ENCODE measurements around the gene CHRM1. TPM values are rescaled to one million over a fixed set of nuclear protein-coding genes. Genes with fewer than 3 reads are reported as not detected.

The CHRM1 gene
- total RNA-seq, 1 donor from 2014 or later: not detected

GRCh38 chr11:62926680-62927455 is 5.7 kb upstream of the CHRM1 start:
- intact Hi-C loops (cut with DNase I): loop anchor here (2.0 kb wide), 1 partner anchor 18 kb away; no protein-coding TSS in a partner anchor
- DNase-seq (ENCODE audit: missing footprints) (no peak), ATAC-seq (no peak)

GRCh38 chr11:62925745-62926679 is 4.8 kb upstream of the CHRM1 start:
- intact Hi-C loops (cut with DNase I): loop anchor here (2.0 kb wide), 1 partner anchor 17 kb away; no protein-coding TSS in a partner anchor
- DNase-seq (ENCODE audit: missing footprints) (no peak), ATAC-seq (no peak)

- no peak for DNase-seq (ENCODE audit: missing footprints)
- ATAC-seq: no peak
- intact Hi-C loops (cut with DNase I): no loop called here
Observed at GRCh38 chr11:62925308-62925707, 4.1 kb upstream of the CHRM1 start.

GRCh38 chr11:62923601-62924411 is 2.6 kb upstream of the CHRM1 start:
- DNase-seq (ENCODE audit: missing footprints) (no peak), ATAC-seq (no peak)
- intact Hi-C loops (cut with DNase I): no loop called here

GRCh38 chr11:62922653-62923431 is 1.7 kb upstream of the CHRM1 start:
- DNase-seq (ENCODE audit: missing footprints) (no peak), ATAC-seq (no peak)
- intact Hi-C loops (cut with DNase I): no loop called here

- DNase-seq (ENCODE audit: missing footprints): no peak
- intact Hi-C loops (cut with DNase I): no loop called here
- no peak for ATAC-seq
Observed at GRCh38 chr11:62922189-62922589, 1.0 kb upstream of the CHRM1 start.

GRCh38 chr11:62921573-62922188 is 518 bp upstream of the CHRM1 start:
- intact Hi-C loops (cut with DNase I): no loop called here
- DNase-seq (ENCODE audit: missing footprints) (no peak), ATAC-seq (no peak)

GRCh38 chr11:62919898-62920640 is 1.1 kb downstream of the CHRM1 start:
- intact Hi-C loops (cut with DNase I): no loop called here
- DNase-seq (ENCODE audit: missing footprints) (no peak), ATAC-seq (no peak)

GRCh38 chr11:62919476-62919875 is 1.7 kb downstream of the CHRM1 start:
- intact Hi-C loops (cut with DNase I): no loop called here
- no peak for DNase-seq (ENCODE audit: missing footprints)
- no peak for ATAC-seq

- DNase-seq (ENCODE audit: missing footprints): no peak
- intact Hi-C loops (cut with DNase I): no loop called here
- no peak for ATAC-seq
Observed at GRCh38 chr11:62918531-62918930, 2.6 kb downstream of the CHRM1 start.

- intact Hi-C loops (cut with DNase I): no loop called here
- DNase-seq (ENCODE audit: missing footprints): no peak
- no peak for ATAC-seq
Observed at GRCh38 chr11:62917906-62918502, 3.2 kb downstream of the CHRM1 start.

GRCh38 chr11:62914416-62914815 is 6.7 kb downstream of the CHRM1 start:
- no peak for ATAC-seq
- intact Hi-C loops (cut with DNase I): no loop called here
- no peak for DNase-seq (ENCODE audit: missing footprints)

- ATAC-seq (no peak), DNase-seq (ENCODE audit: missing footprints) (no peak)
- intact Hi-C loops (cut with DNase I): no loop called here
Observed at GRCh38 chr11:62912268-62912667, 8.9 kb downstream of the CHRM1 start.

- no peak for ATAC-seq
- DNase-seq (ENCODE audit: missing footprints): no peak
- intact Hi-C loops (cut with DNase I): no loop called here
Observed at GRCh38 chr11:62911137-62912130, 9.7 kb downstream of the CHRM1 start.

GRCh38 chr11:62910141-62910882 is 10.9 kb downstream of the CHRM1 start:
- DNase-seq (ENCODE audit: missing footprints) (no peak), ATAC-seq (no peak)
- intact Hi-C loops (cut with DNase I): no loop called here

Measured in Right ventricle myocardium inferior (tissue), 1 donor.